LHCN-M2 (cell line): ENCODE data around the gene KIF27. TPM values are rescaled to one million over a fixed set of nuclear protein-coding genes. Genes with fewer than 3 reads are reported as not detected.
"Not testable (repeated sequence)": the region's sequence is repeated elsewhere in the genome, so short reads cannot be mapped to it uniquely, and the experiment has no call there.

Experiments used
- DNase-seq: peaks from one replicate; pipeline ENCODE4 v3.0.0-alpha.2; 2012; ENCODE audit warnings: low read depth
- total RNA-seq: library from RNA; depleted of rRNA; stranded (reverse); fragments of >200 nt; gene quantifications from 2 replicates; pipeline ENCODE4 v1.2.3, GENCODE V29; 2014

Gene KIF27
- total RNA-seq, 1 experiment from 2014 or later, result 0.80 TPM

- no peak for DNase-seq
Observed at GRCh38 chr9:83932011-83932410, 10.8 kb upstream of the KIF27 start.

- no peak for DNase-seq
Observed at GRCh38 chr9:83930881-83931280, 9.6 kb upstream of the KIF27 start.

DNA sequence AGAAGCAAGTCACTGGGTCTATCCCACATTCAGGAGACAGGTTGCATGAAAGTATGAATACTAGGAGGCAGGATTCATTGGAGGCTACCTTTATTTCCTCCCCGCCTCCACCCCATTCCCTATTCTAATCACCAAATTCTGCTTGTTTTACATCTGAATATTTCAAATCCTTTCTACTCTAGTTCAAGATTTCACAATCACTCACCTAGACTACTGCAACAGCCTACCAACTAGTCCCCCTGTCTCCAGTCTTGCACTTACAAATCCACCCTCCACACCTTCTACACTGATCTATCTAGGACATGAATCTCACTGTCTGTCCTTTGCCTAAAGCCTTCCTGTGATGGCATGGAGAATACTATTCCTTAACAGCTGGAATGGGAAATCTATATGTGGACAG, 6.4 kb upstream of the KIF27 start:
- no peak for DNase-seq

DNA sequence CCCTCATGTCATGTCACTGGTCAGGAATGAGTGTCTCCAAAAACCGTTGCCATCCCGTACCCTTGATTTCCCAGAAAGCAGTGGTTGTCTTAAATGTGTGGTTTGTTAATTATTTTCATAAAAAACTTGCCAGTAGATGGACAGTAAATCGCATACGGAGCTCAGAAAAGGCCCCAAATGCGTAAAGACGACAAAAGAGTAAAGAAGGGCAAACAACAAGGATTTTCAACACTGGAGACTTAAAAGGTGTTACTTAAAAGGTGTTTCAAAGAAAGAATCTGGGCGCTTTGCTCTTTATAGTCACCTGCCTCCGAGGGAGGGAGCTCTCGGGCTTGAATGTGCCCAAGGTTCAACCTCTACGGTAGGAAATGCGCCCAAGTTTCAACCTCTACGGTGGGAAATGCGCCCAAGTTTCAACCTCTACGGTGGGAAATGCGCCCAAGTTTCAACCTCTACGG, 734 bp downstream of the KIF27 start:
- peak; percentile 24 for DNase-seq

DNA sequence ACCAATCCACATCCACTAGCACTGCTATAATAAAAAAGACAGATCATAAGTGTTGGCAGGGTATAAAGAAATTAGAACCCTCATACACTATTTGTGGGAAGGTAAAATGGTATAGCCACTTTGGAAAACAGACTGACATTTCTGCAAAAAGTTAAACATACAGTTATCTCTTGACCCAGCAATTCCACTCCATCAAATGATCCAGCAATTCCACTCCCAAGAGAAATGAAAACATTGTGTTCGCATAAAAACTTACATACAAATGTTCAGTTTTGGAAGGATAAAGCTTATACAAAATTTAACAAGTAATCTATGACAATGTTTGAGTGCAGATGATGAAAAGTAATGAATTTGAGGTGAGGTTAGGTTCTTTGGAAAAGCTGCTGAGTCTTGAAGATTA, 2.1 kb downstream of the KIF27 start:
- no peak for DNase-seq

DNA sequence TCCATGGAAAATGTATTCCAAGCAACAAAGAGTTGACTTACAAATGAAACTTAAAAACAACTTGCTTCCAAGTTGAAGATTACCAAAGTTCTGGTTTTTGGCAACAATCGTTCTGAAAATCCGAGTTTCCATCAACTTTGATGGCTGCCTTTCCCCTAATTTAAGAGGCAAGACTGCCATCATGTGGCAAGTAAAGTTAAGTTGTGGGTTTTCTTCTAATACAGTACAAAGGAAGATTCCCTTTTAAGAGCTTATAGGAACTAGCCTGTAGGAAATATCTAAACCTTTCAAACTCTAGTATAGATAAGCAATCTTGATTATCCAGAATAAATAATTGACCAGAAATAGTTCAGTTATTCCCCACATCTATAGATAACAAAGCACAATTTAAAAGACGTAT, 9.0 kb downstream of the KIF27 start:
- DNase-seq, result peak; percentile 26

- DNase-seq, result no peak
Observed at GRCh38 chr9:83906144-83906543, 15.1 kb downstream of the KIF27 start.

DNA sequence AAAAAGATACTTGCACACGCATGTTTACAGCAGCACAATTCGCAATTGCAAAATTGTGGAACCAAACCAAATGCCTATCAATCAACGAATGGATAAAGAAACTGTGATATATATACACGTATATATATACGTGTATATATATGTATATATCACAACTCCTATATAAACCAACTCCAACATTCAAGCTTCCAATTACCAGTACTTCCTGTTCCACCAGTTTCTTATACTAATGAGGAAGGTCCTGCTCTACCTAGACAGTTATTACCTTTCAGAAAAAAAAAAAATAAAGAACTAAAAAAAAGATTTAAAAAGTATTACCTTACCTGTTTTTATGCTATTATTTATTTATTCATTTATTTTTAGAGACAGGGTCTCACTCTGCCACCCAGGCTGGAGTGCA, 20.6 kb downstream of the KIF27 start:
- DNase-seq, result not testable (repeated sequence)

- DNase-seq, result not testable (repeated sequence)
Observed at GRCh38 chr9:83894301-83894700, 26.9 kb downstream of the KIF27 start.

- not testable (repeated sequence) for DNase-seq
Observed at GRCh38 chr9:83886498-83886897, 34.7 kb downstream of the KIF27 start.

- DNase-seq, result peak; percentile 88
Observed at GRCh38 chr9:83885559-83886240, 35.5 kb downstream of the KIF27 start.

DNA sequence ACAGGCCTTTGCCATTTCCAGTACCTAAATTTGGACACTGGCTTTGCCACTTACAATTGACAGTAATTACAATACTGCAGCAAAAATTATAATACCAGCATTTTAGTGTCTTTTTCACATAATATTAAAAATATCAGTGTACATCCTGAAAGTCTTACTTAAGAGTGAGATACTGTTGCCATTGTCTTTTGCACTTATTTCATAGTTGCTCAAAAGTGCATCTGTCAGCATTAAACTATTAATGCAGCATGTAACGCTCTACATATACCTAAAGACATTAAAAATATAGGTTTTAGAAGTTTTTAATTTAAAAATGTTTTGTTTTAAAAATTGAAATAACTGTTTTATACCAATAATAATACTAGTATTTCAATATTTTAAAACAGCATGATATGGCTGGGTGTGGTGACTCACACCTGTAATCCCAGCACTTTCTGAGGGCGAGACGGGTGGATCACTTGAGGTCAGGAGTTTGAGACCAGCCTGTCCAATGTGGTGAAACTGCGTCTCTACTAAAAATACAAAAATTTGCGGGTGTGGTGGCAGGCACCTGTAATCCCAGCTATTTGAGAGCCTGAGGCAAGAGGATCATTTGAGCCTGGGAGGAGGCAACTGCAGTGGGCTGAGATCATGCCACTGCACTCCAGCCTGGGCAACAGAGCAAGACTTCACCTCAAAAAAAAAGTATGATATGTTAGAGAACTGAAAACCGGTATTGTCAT, 39.4 kb downstream of the KIF27 start:
- DNase-seq, result not testable (repeated sequence)

- DNase-seq, result not testable (repeated sequence)
Observed at GRCh38 chr9:83875559-83875958, 45.7 kb downstream of the KIF27 start.

DNA sequence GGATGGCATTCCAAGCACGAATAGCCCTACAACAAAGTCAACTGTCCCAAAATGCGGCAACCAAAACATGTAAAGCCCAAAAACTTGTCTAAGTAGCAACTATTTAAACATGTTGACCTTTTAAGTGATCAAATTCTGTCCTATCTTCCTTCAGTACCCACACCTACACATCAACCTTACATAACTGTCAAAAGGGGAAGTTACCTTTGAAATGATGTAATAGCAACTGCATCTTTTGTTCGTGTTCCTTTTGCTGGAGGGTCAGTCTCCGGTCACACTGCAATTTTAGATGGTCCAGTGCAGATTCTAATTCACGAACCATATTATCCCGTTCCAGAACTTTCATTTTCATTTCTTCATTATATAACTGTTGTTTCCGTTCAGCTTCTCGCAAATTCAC, 71.3 kb downstream of the KIF27 start:
- not testable (repeated sequence) for DNase-seq

- not testable (repeated sequence) for DNase-seq
Observed at GRCh38 chr9:83837070-83837643, 84.1 kb downstream of the KIF27 start.

DNA sequence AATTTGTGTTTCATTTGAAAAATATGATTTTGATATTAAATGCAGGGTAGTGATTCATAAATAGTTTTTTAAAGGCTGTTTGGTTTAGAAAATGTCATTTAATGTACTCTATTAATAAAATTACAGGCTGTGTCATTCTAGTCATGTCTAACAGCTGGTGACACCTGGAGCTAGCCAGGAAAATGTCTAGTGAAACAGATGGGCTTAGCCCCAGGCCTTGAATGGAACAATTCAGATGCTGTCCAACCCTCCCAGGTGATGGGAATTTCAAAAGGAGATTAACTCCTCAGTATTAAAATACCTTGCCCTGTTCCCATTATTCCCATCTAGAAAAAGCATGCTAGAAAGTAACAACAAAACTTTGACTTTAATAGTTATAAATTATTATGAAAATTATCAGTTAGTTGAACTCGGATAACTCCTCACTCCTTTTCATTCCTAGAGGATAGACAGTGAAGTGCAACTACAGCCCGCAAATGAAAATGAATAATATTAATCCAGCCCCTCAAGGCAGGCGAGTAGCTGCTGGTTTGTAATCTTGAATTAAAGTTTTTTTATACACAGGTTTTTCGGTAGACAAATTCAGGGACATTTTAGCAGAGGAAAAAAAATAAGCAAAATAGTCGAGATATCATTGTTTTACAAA, 90.7 kb downstream of the KIF27 start:
- DNase-seq, result not testable (repeated sequence)

DNA sequence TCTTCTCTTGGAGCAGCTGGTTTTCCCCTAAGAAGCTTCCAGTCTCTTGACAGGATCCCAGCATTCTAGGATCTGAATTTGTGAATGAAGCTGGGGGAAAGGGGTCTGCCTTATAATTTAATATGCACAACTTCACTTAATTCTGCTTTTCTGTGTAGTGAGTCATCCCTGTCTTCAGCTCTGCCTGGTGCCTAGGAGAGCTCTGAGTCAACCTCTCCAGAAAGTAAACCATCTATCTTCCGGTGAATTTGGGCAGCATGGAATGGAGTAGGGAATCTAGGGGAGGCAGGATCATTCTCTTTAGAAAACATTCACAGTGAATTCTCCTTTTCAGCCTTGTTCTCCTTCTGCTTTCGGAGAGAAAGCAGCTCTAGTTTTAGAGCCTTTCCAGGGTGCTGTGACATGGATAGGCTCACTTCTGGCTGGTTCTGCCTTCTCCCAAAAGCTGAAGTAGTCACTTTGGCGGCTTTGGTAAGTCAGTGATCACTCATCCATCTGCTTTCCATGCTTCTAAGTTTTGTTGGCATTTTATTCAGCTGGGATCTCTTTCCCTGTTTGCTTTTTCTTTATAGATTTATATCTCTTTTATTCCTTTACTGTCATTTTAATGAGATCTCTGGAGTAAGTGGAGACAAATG, 96.1 kb downstream of the KIF27 start:
- peak; percentile 30 for DNase-seq

- DNase-seq, result peak; percentile 31
Observed at GRCh38 chr9:83817356-83818278, 103.6 kb downstream of the KIF27 start, which contains the start of gene GKAP1. Gene GKAP1 (minus strand): TSS chr9:83817769. CDS start chr9:83806517, 11,252 bp downstream.

DNA sequence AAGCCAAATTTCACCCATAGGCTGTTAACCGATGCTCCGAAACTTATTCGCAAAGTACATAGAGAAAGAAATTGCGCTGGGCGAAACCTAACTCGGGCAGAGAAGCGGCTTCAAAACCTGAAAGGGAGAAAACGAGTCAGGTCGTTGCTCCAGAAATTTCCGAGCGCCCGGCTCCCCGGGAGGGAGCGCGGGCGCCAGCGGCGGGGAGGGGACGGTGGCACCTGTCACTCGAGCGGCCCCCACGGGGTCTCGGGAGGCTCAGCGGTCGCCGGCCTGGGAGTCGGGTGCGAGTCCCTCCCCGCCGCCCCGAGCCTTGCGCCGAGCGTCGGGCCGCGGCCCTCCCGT, 104.2 kb downstream of the KIF27 start:
- peak; percentile 1 for DNase-seq

DNA sequence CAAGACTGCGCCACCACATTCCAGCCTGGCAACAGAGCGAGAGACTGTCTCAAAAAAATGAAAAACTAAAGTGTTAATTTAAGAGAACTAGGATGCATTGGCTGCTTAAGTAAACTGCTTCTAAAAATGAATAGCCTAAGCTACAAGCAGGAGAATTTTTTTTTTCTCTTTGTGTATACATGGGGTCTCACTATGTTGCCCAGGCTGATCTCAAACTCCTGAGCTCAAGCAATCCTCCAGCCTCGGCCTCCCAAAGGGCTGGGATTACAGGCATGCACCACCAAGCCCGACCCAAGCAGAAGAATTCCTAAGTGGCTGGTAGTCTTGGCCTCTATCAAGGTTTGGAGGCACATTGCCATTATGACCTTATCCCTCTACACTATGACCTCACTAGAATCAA, 106.1 kb downstream of the KIF27 start:
- DNase-seq, result not testable (repeated sequence)
